Measurements from ENCODE around the gene ZNF563.

GRCh38 chr19:12380444-12380737, 47.0 kb upstream of the ZNF563 start:
- TF ChIP-seq CEBPB (IDR thresholded peaks at IDR 0.05) (no peak), ZFP36 (IDR thresholded peaks at IDR 0.05; ENCODE audit: borderline replicate concordance, partially characterized antibody) (no peak), REST (IDR thresholded peaks at IDR 0.05) (no peak), HDAC2 (IDR thresholded peaks at IDR 0.05) (no peak), ESRRA (IDR thresholded peaks at IDR 0.05; ENCODE audit: borderline replicate concordance, low read length) (no peak)

All from A549 (cell line).